GM19193 (cell line): ENCODE results near the gene ADCY4.

ENCODE experiments used
- POLR2A ChIP-seq: IDR thresholded peaks from 4 replicates; pipeline ENCODE4 v1.6.1; 2011; ENCODE audit not compliant: insufficient read depth, insufficient read length; ENCODE audit errors: extremely low read depth

Gene ADCY4

GRCh38 chr14:24335461-24336171 lies 745 bp upstream of the ADCY4 start:
- TF ChIP-seq POLR2A: no peak

GRCh38 chr14:24332268-24332993 lies 2.4 kb downstream of the ADCY4 start:
- TF ChIP-seq POLR2A: no peak

- TF ChIP-seq POLR2A: no peak
Observed at GRCh38 chr14:24331731-24332267, 3.1 kb downstream of the ADCY4 start.

GRCh38 chr14:24330973-24331674 lies 3.7 kb downstream of the ADCY4 start:
- TF ChIP-seq POLR2A: no peak

- TF ChIP-seq POLR2A: no peak
Observed at GRCh38 chr14:24329736-24330135, 5.1 kb downstream of the ADCY4 start.

GRCh38 chr14:24329073-24329663 lies 5.7 kb downstream of the ADCY4 start:
- TF ChIP-seq POLR2A: no peak

GRCh38 chr14:24327303-24327702 lies 7.6 kb downstream of the ADCY4 start:
- TF ChIP-seq POLR2A: no peak

GRCh38 chr14:24325963-24326362 lies 8.9 kb downstream of the ADCY4 start:
- no peak for TF ChIP-seq POLR2A

GRCh38 chr14:24325041-24325530 lies 9.8 kb downstream of the ADCY4 start:
- no peak for TF ChIP-seq POLR2A

- TF ChIP-seq POLR2A: no peak
Observed at GRCh38 chr14:24324024-24324423, 10.8 kb downstream of the ADCY4 start.

GRCh38 chr14:24323341-24323740 lies 11.5 kb downstream of the ADCY4 start:
- TF ChIP-seq POLR2A: no peak

- TF ChIP-seq POLR2A: no peak
Observed at GRCh38 chr14:24322672-24323071, 12.2 kb downstream of the ADCY4 start.

- TF ChIP-seq POLR2A: no peak
Observed at GRCh38 chr14:24321212-24321975, 13.5 kb downstream of the ADCY4 start.
